ENCODE data around the gene CCDC28A. TPM values are rescaled to one million over a fixed set of nuclear protein-coding genes. Genes with fewer than 3 reads are reported as not detected.

The CCDC28A gene
- total and polyA plus RNA-seq, 4 donors = 15.1 to 30.8 (median 24.5) TPM

GRCh38 chr6:138774370-138774769 is 801 bp downstream of the CCDC28A start:
- Histone ChIP-seq H3K27me3 (ENCODE audit: control insufficient read depth in 3 of 3, insufficient read depth in 3 of 3, low read length in 2 of 3) (no peaks in the 10 kb centered on the region), H3K36me3 (ENCODE audit: control insufficient read depth in 4 of 4, insufficient read depth in 4 of 4, low read length in 4 of 4) (peaks cover 0 to 10% (median under 1%) of the 10 kb centered on the region in 4 donors), H3K27ac (ENCODE audit: low read depth in 1 of 2, low read length in 1 of 2) (no peak overlapping the region), H3K4me3 (no peak overlapping the region), H3K9me3 (ENCODE audit: control insufficient read depth in 4 of 4, insufficient read depth in 3 of 4, low read length in 3 of 4) (no peaks in the 10 kb centered on the region), H3K9ac (ENCODE audit: insufficient read depth in 1 of 2, low read length in 2 of 2) (peak overlapping the region; percentile 70 to 97), H3K4me1 (ENCODE audit: control insufficient read depth in 5 of 5, insufficient read depth in 5 of 5, low read length in 5 of 5) (peaks cover 1 to 13% (median 8%) of the 10 kb centered on the region in 5 donors)
- DNase-seq (peak in 2 of 3 donors; percentile 26 to 28), ATAC-seq (ENCODE audit: insufficient read depth, low FRiP score) (no peak)
- 29 to 46% methylated on average over 3 of the region's 3 CpGs for whole genome bisulfite sequencing, 2 donors
- no peak for TF ChIP-seq CTCF (IDR thresholded peaks at IDR 0.05; ENCODE audit: control extremely low read depth, extremely low read depth)

- 98 to 100% methylated on average over 1 of the region's 1 CpG for WGBS, 2 donors
- no peak overlapping the region for H3K9ac ChIP-seq (ENCODE audit: insufficient read depth in 1 of 2, low read length in 2 of 2)
- no peak for TF ChIP-seq CTCF (IDR thresholded peaks at IDR 0.05; ENCODE audit: control extremely low read depth, extremely low read depth)
- no peak for DNase-seq
- H3K4me3 ChIP-seq = no peak overlapping the region
- H3K9me3 ChIP-seq (ENCODE audit: control insufficient read depth in 4 of 4, insufficient read depth in 3 of 4, low read length in 3 of 4) = no peaks in the 10 kb centered on the region
- H3K27ac ChIP-seq (ENCODE audit: low read depth in 1 of 2, low read length in 1 of 2) = no peak overlapping the region
- no peaks in the 10 kb centered on the region for H3K27me3 ChIP-seq (ENCODE audit: control insufficient read depth in 3 of 3, insufficient read depth in 3 of 3, low read length in 2 of 3)
- peaks cover 1 to 13% (median 8%) of the 10 kb centered on the region in 5 donors for H3K4me1 ChIP-seq (ENCODE audit: control insufficient read depth in 5 of 5, insufficient read depth in 5 of 5, low read length in 5 of 5)
- no peak for ATAC-seq (ENCODE audit: insufficient read depth, low FRiP score)
- peaks cover 1 to 19% (median 3%) of the 10 kb centered on the region in 4 donors for H3K36me3 ChIP-seq (ENCODE audit: control insufficient read depth in 4 of 4, insufficient read depth in 4 of 4, low read length in 4 of 4)
Measured at GRCh38 chr6:138776659-138777058, 3.1 kb downstream of the CCDC28A start.

- DNase-seq = no peak
- no peak for TF ChIP-seq CTCF (IDR thresholded peaks at IDR 0.05; ENCODE audit: control extremely low read depth, extremely low read depth)
- peaks cover 3 to 27% (median 9%) of the 10 kb centered on the region in 4 donors for H3K36me3 ChIP-seq (ENCODE audit: control insufficient read depth in 4 of 4, insufficient read depth in 4 of 4, low read length in 4 of 4)
- WGBS, 2 donors = 86 to 94% methylated on average over 6 of the region's 6 CpGs
- H3K4me3 ChIP-seq = no peak overlapping the region
- H3K9ac ChIP-seq (ENCODE audit: insufficient read depth in 1 of 2, low read length in 2 of 2) = no peak overlapping the region
- H3K4me1 ChIP-seq (ENCODE audit: control insufficient read depth in 5 of 5, insufficient read depth in 5 of 5, low read length in 5 of 5) = peaks cover 1 to 7% (median 5%) of the 10 kb centered on the region in 5 donors
- no peak overlapping the region for H3K27ac ChIP-seq (ENCODE audit: low read depth in 1 of 2, low read length in 1 of 2)
- ATAC-seq (ENCODE audit: insufficient read depth, low FRiP score) = no peak
- no peaks in the 10 kb centered on the region for H3K27me3 ChIP-seq (ENCODE audit: control insufficient read depth in 3 of 3, insufficient read depth in 3 of 3, low read length in 2 of 3)
- no peaks in the 10 kb centered on the region for H3K9me3 ChIP-seq (ENCODE audit: control insufficient read depth in 4 of 4, insufficient read depth in 3 of 4, low read length in 3 of 4)
Measured at GRCh38 chr6:138778331-138778730, 4.8 kb downstream of the CCDC28A start.

GRCh38 chr6:138782243-138782642 is 8.7 kb downstream of the CCDC28A start:
- WGBS, 2 donors = 76 to 83% methylated on average over 4 of the region's 4 CpGs
- Histone ChIP-seq H3K27me3 (ENCODE audit: control insufficient read depth in 3 of 3, insufficient read depth in 3 of 3, low read length in 2 of 3) (no peaks in the 10 kb centered on the region), H3K9me3 (ENCODE audit: control insufficient read depth in 4 of 4, insufficient read depth in 3 of 4, low read length in 3 of 4) (no peaks in the 10 kb centered on the region), H3K4me1 (ENCODE audit: control insufficient read depth in 5 of 5, insufficient read depth in 5 of 5, low read length in 5 of 5) (peaks cover 0 to 2% (median 0%) of the 10 kb centered on the region in 5 donors), H3K36me3 (ENCODE audit: control insufficient read depth in 4 of 4, insufficient read depth in 4 of 4, low read length in 4 of 4) (peaks cover 8 to 32% (median 13%) of the 10 kb centered on the region in 4 donors), H3K27ac (ENCODE audit: low read depth in 1 of 2, low read length in 1 of 2) (no peak overlapping the region), H3K9ac (ENCODE audit: insufficient read depth in 1 of 2, low read length in 2 of 2) (no peak overlapping the region), H3K4me3 (no peak overlapping the region)
- no peak for TF ChIP-seq CTCF (IDR thresholded peaks at IDR 0.05; ENCODE audit: control extremely low read depth, extremely low read depth)
- ATAC-seq (ENCODE audit: insufficient read depth, low FRiP score) (no peak), DNase-seq (no peak)
